Sigmoid colon (tissue), 7 donors: Measurements from ENCODE around the gene FAM149A. TPM values are rescaled to one million over a fixed set of nuclear protein-coding genes. Genes with fewer than 3 reads are reported as not detected.

Experiments used
- DNase-seq: peaks from one replicate; pipeline ENCODE4 v3.0.0-alpha.2; 2019
- H3K27ac ChIP-seq, 4 donors: fragments of 200-600 bp; sonication (generic); one replicate each; pipeline ENCODE4 v1.5.1; 2016 to 2019; ENCODE audit warnings: mild to moderate bottlenecking in 1 of 4
- H3K27me3 ChIP-seq, 3 donors: fragments of 200-600 bp; sonication (generic); one replicate each; pipeline ENCODE4 v1.5.1; 2019; ENCODE audit warnings: mild to moderate bottlenecking in 1 of 3
- H3K36me3 ChIP-seq, 4 donors: fragments of 200-600 bp; sonication (generic); one replicate each; pipeline ENCODE4 v1.5.1; 2016 to 2019
- H3K4me1 ChIP-seq, 4 donors: fragments of 200-600 bp; sonication (generic); one replicate each; pipeline ENCODE4 v1.5.1; 2017 to 2019
- H3K4me3 ChIP-seq, 4 donors: fragments of 200-600 bp; sonication (generic); one replicate each; pipeline ENCODE4 v1.5.1; 2017 to 2019; ENCODE audit warnings: mild to moderate bottlenecking in 2 of 4, moderate library complexity in 1 of 4
- H3K9me3 ChIP-seq, 4 donors: fragments of 200-600 bp in 3 of 4; sonication (generic) in 3 of 4; one replicate each; pipeline versions ENCODE4 v1.5.1 to v1.6.1; 2013 to 2019
- EP300 ChIP-seq, 4 donors: sonication (generic); formaldehyde crosslinking; IDR thresholded peaks; one replicate each; pipeline ENCODE4 v1.6.1; 2017; ENCODE audit warnings: antibody characterized with exemption in 4 of 4
- POLR2A ChIP-seq, 2 donors: fragments of 450-650 bp; IDR thresholded peaks; one replicate each; pipeline ENCODE4 v1.6.1; 2016; ENCODE audit warnings: antibody characterized with exemption in 2 of 2, mild to moderate bottlenecking in 2 of 2, moderate library complexity in 2 of 2
- POLR2AphosphoS5 ChIP-seq, 4 donors: sonication (generic); formaldehyde crosslinking; IDR thresholded peaks; one replicate each; pipeline ENCODE4 v1.6.1; 2017; ENCODE audit warnings: antibody characterized with exemption in 4 of 4
- WGBS, 2 donors: extraction: QIAGEN DNeasy Blood & Tissue Kit; methylation state at CpG; one replicate each; pipeline ENCODE4 v1.1.7; 2013; 5-methylcytosine and 5-hydroxymethylcytosine counted together
- intact Hi-C: fragments of 100-400 bp; cut with DNase I; formaldehyde crosslinking; loops from one replicate; pipeline ENCODE4 v1.15.1; 2023
- polyA plus RNA-seq, 3 donors: library from polyadenylated mRNA; stranded (reverse); fragments of 200-250 nt; gene quantifications; one replicate each; pipeline ENCODE4 v1.2.3, GENCODE V29; 2013
- total RNA-seq, 4 donors: library from RNA; depleted of rRNA; stranded (reverse); fragments of >200 nt; gene quantifications; one replicate each; pipeline ENCODE4 v1.1.0, GENCODE V29; 2016
- TF ChIP-seq, protein P1 (sequence below), 4 experiments: fragments of 450-650 bp in 3 of 4; fragments of 200-600 bp in 1 of 4; IDR thresholded peaks; one replicate each; pipeline ENCODE4 v1.5.1; 2016 to 2019; ENCODE audit warnings: antibody characterized with exemption in 4 of 4, mild to moderate bottlenecking in 3 of 4, moderate library complexity in 2 of 4
- donor health status: healthy with polysubstance abuse.
- donor health status: Bipolar disorder and iron deficiency.
- donor health status: healthy.

Gene FAM149A
- total and polyA plus RNA-seq, 7 donors = 2.8 to 26.0 (median 14.6) TPM

DNA sequence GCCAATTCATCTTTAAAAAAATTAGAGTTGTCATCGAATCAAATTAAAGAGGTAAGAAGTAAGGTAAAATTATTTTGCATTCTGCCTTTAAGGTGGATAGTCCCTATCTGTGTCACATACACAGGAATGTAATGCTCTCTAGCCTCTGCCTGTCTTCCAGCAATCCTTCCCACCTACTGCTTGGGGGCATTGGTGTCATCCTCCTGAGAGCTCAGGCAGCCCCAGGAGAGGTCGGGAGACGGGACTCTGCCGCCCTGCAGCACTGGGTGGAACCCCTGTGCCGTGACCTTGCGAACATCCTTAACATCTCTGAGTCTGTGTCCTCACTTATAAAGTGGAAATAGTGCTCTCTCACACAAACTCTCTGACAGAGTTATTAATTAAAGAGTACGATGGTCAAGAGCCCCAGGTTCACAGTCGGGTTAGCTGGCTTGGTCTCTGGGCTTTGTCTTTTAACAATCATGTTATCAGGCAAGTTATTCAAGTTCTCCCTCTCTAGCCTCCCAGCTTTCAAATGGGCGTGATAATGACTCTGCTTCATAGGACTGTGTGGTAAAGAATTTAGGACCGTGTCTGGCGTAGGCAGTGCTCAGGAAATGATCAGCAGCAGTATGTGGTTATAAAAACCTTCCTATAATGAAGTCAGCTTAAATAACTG lies 25.4 kb upstream of the FAM149A start:
- Histone ChIP-seq H3K4me1 (peaks cover 0 to 5% (median 0%) of the 10 kb centered on the region in 4 donors), H3K9me3 (no peaks in the 10 kb centered on the region), H3K27me3 (no peaks in the 10 kb centered on the region), H3K4me3 (no peak overlapping the region), H3K36me3 (peaks cover 0 to 28% (median 2%) of the 10 kb centered on the region in 4 donors), H3K27ac (no peak overlapping the region)
- TF ChIP-seq EP300 (IDR thresholded peaks at IDR 0.05) (no peak), POLR2AphosphoS5 (IDR thresholded peaks at IDR 0.05) (no peak), POLR2A (IDR thresholded peaks at IDR 0.05) (no peak)
- TF ChIP-seq, protein P1, sequence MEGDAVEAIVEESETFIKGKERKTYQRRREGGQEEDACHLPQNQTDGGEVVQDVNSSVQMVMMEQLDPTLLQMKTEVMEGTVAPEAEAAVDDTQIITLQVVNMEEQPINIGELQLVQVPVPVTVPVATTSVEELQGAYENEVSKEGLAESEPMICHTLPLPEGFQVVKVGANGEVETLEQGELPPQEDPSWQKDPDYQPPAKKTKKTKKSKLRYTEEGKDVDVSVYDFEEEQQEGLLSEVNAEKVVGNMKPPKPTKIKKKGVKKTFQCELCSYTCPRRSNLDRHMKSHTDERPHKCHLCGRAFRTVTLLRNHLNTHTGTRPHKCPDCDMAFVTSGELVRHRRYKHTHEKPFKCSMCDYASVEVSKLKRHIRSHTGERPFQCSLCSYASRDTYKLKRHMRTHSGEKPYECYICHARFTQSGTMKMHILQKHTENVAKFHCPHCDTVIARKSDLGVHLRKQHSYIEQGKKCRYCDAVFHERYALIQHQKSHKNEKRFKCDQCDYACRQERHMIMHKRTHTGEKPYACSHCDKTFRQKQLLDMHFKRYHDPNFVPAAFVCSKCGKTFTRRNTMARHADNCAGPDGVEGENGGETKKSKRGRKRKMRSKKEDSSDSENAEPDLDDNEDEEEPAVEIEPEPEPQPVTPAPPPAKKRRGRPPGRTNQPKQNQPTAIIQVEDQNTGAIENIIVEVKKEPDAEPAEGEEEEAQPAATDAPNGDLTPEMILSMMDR (IDR thresholded peaks at IDR 0.05) = no peak
- intact Hi-C loops = no loop called here
- DNase-seq = no peak
- 83% methylated on average over 11 of the region's 11 CpGs for WGBS, 2 donors

- peaks cover 0 to 5% (median 0%) of the 10 kb centered on the region in 4 donors for H3K4me1 ChIP-seq
- TF ChIP-seq EP300 (IDR thresholded peaks at IDR 0.05) (no peak), POLR2AphosphoS5 (IDR thresholded peaks at IDR 0.05) (no peak), POLR2A (IDR thresholded peaks at IDR 0.05) (no peak)
- TF ChIP-seq, protein P1 (IDR thresholded peaks at IDR 0.05) = no peak
- H3K27me3 ChIP-seq = no peaks in the 10 kb centered on the region
- no peak overlapping the region for H3K27ac ChIP-seq
- no peaks in the 10 kb centered on the region for H3K9me3 ChIP-seq
- no peak overlapping the region for H3K4me3 ChIP-seq
- intact Hi-C loops = no loop called here
- DNase-seq = no peak
- H3K36me3 ChIP-seq = peaks cover 0 to 34% (median 2%) of the 10 kb centered on the region in 4 donors
- WGBS, 2 donors = 87 to 93% methylated on average over 9 of the region's 9 CpGs
Observed at GRCh38 chr4:186079694-186080093, 24.8 kb upstream of the FAM149A start.

DNA sequence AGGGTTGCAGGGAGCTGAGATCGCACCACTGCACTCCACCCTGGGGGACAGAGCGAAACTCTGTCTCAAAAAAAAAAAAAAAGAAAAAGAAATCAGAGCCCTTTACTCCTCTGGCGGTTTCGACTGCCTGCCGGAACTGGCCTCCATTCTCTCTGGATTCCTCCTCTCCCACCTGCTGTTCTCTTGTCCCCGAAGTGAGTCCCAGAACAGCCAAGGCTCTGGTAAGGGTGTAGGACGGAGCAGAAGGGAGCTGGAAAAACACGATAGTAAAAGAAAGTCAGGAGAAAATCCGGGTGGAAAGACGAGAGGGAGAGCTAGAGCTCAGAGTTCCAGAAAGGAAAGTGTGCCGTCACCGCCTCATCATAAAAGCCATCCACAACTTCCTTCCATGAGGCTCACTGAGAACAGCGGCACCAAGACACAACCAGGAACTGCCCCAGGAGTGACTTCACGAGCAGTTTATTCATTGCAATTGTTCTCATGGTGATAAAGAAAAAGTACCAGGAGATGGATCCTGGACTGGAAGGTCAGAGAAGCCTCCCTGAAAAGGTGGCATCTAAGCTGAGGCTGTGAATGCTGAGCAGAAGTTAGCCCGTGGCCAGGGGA lies 23.2 kb upstream of the FAM149A start:
- WGBS, 2 donors = 65 to 82% methylated on average over 15 of the region's 15 CpGs
- peaks cover 0 to 5% (median 0%) of the 10 kb centered on the region in 4 donors for H3K4me1 ChIP-seq
- H3K9me3 ChIP-seq = no peaks in the 10 kb centered on the region
- H3K36me3 ChIP-seq = peaks cover 0 to 34% (median 2%) of the 10 kb centered on the region in 4 donors
- H3K27me3 ChIP-seq = no peaks in the 10 kb centered on the region
- TF ChIP-seq EP300 (IDR thresholded peaks at IDR 0.05) = no peak
- TF ChIP-seq, protein P1 (IDR thresholded peaks at IDR 0.05) = no peak
- H3K27ac ChIP-seq = no peak overlapping the region
- no peak overlapping the region for H3K4me3 ChIP-seq
- no peak for DNase-seq
- intact Hi-C loops = no loop called here

DNA sequence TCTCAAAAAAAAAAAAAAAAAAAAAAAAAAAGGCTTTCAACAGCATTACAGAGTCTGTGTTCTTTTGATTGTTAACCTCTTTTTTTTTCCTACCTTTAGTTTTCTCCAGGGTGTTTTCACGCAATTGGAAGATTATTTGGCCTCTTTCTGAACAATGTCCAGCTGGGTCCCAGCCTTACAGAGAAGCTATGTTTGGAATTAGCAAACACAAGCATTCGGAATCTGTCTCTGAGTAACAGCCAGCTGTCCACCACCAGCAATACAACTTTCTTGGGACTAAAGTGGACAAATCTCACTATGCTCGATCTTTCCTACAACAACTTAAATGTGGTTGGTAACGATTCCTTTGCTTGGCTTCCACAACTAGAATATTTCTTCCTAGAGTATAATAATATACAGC lies 22.3 kb upstream of the FAM149A start:
- WGBS, 2 donors = 76 to 86% methylated on average over 4 of the region's 4 CpGs
- peaks cover 0 to 34% (median 2%) of the 10 kb centered on the region in 4 donors for H3K36me3 ChIP-seq
- no peak overlapping the region for H3K27ac ChIP-seq
- intact Hi-C loops = no loop called here
- no peaks in the 10 kb centered on the region for H3K27me3 ChIP-seq
- TF ChIP-seq POLR2A (IDR thresholded peaks at IDR 0.05) = no peak
- TF ChIP-seq, protein P1 (IDR thresholded peaks at IDR 0.05) = no peak
- TF ChIP-seq EP300 (IDR thresholded peaks at IDR 0.05) = no peak
- TF ChIP-seq POLR2AphosphoS5 (IDR thresholded peaks at IDR 0.05) = no peak
- peaks cover 0 to 5% (median 0%) of the 10 kb centered on the region in 4 donors for H3K4me1 ChIP-seq
- DNase-seq = no peak
- H3K9me3 ChIP-seq = no peaks in the 10 kb centered on the region
- H3K4me3 ChIP-seq = no peak overlapping the region
